HepG2 (cell line): Measurements from ENCODE around the gene BPHL. TPM values are rescaled to one million over a fixed set of nuclear protein-coding genes. Genes with fewer than 3 reads are reported as not detected.

Source experiments
- AKNA ChIP-seq: sonication (generic); formaldehyde crosslinking; IDR thresholded peaks from 2 replicates; pipeline ENCODE4 v1.4.0; 2020; ENCODE audit warnings: missing genetic modification reagents, borderline replicate concordance
- DPF2 ChIP-seq: sonication (generic); formaldehyde crosslinking; IDR thresholded peaks from 2 replicates; pipeline ENCODE4 v1.4.0; 2020; ENCODE audit warnings: mild to moderate bottlenecking, low read depth, missing genetic modification reagents, borderline replicate concordance
- DRAP1 ChIP-seq: IDR thresholded peaks from 2 replicates; pipeline ENCODE4 v1.6.1; 2016; ENCODE audit warnings: missing genetic modification reagents, missing compliant biosample characterization
- EED ChIP-seq: sonication (generic); formaldehyde crosslinking; IDR thresholded peaks from 2 replicates; pipeline ENCODE4 v1.5.0; 2020; ENCODE audit warnings: mild to moderate bottlenecking, missing genetic modification reagents
- FOSL1 ChIP-seq: sonication (generic); formaldehyde crosslinking; IDR thresholded peaks from 2 replicates; pipeline ENCODE4 v1.9.0; 2021; ENCODE audit warnings: missing genetic modification reagents, borderline replicate concordance
- JARID2 ChIP-seq: sonication (generic); formaldehyde crosslinking; IDR thresholded peaks from 2 replicates; pipeline ENCODE4 v1.8.1; 2023; ENCODE audit warnings: missing genetic modification reagents, inconsistent platforms; ENCODE audit not compliant: insufficient replicate concordance
- KLF11 ChIP-seq: IDR thresholded peaks from 2 replicates; pipeline ENCODE4 v1.6.1; 2016; ENCODE audit warnings: missing compliant biosample characterization
- MIXL1 ChIP-seq: IDR thresholded peaks from 2 replicates; pipeline ENCODE4 v1.6.1; 2016
- MTA1 ChIP-seq: sonication (generic); formaldehyde crosslinking; IDR thresholded peaks from 2 replicates; pipeline ENCODE4 v1.4.0; 2020; ENCODE audit warnings: missing genetic modification reagents, mild to moderate bottlenecking, borderline replicate concordance
- NR2F6 ChIP-seq, 2 experiments: IDR thresholded peaks; 2 replicates each; pipeline ENCODE4 v1.6.1; 2016; ENCODE audit warnings: antibody characterized with exemption in 1 of 2, mild to moderate bottlenecking in 1 of 2
- TBP ChIP-seq: sonication (generic); formaldehyde crosslinking; IDR thresholded peaks from 2 replicates; pipeline ENCODE4 v1.5.0; 2020; ENCODE audit warnings: missing genetic modification reagents
- TERF1 ChIP-seq: sonication (generic); formaldehyde crosslinking; IDR thresholded peaks from 2 replicates; pipeline ENCODE4 v1.8.0; 2022; ENCODE audit warnings: mild to moderate bottlenecking, missing genetic modification reagents, moderate library complexity
- ZFY ChIP-seq: sonication (generic); formaldehyde crosslinking; IDR thresholded peaks from 2 replicates; pipeline ENCODE4 v1.4.0; 2020; ENCODE audit warnings: missing genetic modification reagents
- ZNF224 ChIP-seq: sonication (generic); formaldehyde crosslinking; IDR thresholded peaks from 2 replicates; pipeline ENCODE4 v1.5.0; 2020; ENCODE audit warnings: mild to moderate bottlenecking, missing genetic modification reagents
- ZNF263 ChIP-seq: sonication (generic); formaldehyde crosslinking; IDR thresholded peaks from 2 replicates; pipeline ENCODE4 v1.4.0; 2020; ENCODE audit warnings: missing genetic modification reagents
- ZNF292 ChIP-seq: sonication (generic); formaldehyde crosslinking; IDR thresholded peaks from 2 replicates; pipeline ENCODE4 v1.8.1; 2022; ENCODE audit warnings: mild to moderate bottlenecking, low read depth, missing genetic modification reagents, borderline replicate concordance
- ZNF496 ChIP-seq: sonication (generic); formaldehyde crosslinking; IDR thresholded peaks from 2 replicates; pipeline ENCODE4 v1.8.1; 2023; ENCODE audit warnings: mild to moderate bottlenecking, moderate library complexity, missing genetic modification reagents; ENCODE audit not compliant: insufficient replicate concordance
- ZNF562 ChIP-seq: sonication (generic); formaldehyde crosslinking; IDR thresholded peaks from 2 replicates; pipeline ENCODE4 v1.8.0; 2022; ENCODE audit warnings: missing genetic modification reagents, borderline replicate concordance
- polyA plus RNA-seq, 8 experiments: library from polyadenylated mRNA; depleted of rRNA in 3 of 8; stranded (reverse) in 7 of 8; unstranded in 1 of 8; fragments of >200 nt; fragmentation: Illumina TruSeq in 4 of 8; extraction: Trizol in 4 of 8; gene quantifications; 2 replicates each; pipeline versions ENCODE4 v1.2.1 to v1.2.3, GENCODE V29; 2011 to 2016; ENCODE audit warnings: low read depth in 4 of 8, missing spikeins in 1 of 8, mixed read lengths in 1 of 8; ENCODE audit not compliant: insufficient read depth in 1 of 8
- total RNA-seq, 5 experiments: library from RNA; depleted of rRNA; stranded (reverse); fragments of >200 nt; fragmentation: Illumina TruSeq; extraction: Trizol; gene quantifications; 2 replicates each; pipeline ENCODE4 v1.2.3, GENCODE V29; 2016; ENCODE audit warnings: low read depth in 1 of 5
- TF ChIP-seq, protein P1 (sequence below): sonication (generic); formaldehyde crosslinking; conservative IDR thresholded peaks from 2 replicates; pipeline ENCODE4 v1.4.0; 2020; ENCODE audit warnings: mild to moderate bottlenecking, missing genetic modification reagents, moderate library complexity

The BPHL gene
- total and polyA plus RNA-seq, 2 of the 13 experiments (the other 11 are each of a cell fraction or from before 2014, with no cell fraction given): 37.8 to 39.5 TPM

GRCh38 chr6:3139090-3139903 lies 20.8 kb downstream of the BPHL start (continued):
- TF ChIP-seq NR2F6 (IDR thresholded peaks at IDR 0.05): peak; percentile 37; the same call in 1 of the 2 replicates
- peak; percentile 83 for TF ChIP-seq NR2F6 (CRISPR knock-in tag; IDR thresholded peaks at IDR 0.05)
- TF ChIP-seq DRAP1 (CRISPR knock-in tag): peak; percentile 71
- TF ChIP-seq TERF1 (CRISPR knock-in tag): no peak
- peak; percentile 17; the same call in 1 of the 2 replicates for TF ChIP-seq FOSL1 (CRISPR knock-in tag)
- TF ChIP-seq ZNF562 (CRISPR knock-in tag): no peak
- TF ChIP-seq ZFY: peak; percentile 64
- peak; percentile 51 for TF ChIP-seq ZNF224
- peak; percentile 67 for TF ChIP-seq JARID2
- TF ChIP-seq ZNF496 (CRISPR knock-in tag): no peak
- peak; percentile 94 for TF ChIP-seq ZNF263 (CRISPR knock-in tag)
- no peak for TF ChIP-seq AKNA (CRISPR knock-in tag)
- no peak for TF ChIP-seq TBP
- 0 out of 2 replicates have a peak, but pooled peaks have one; percentile 23 for TF ChIP-seq MTA1
- TF ChIP-seq, protein P1, sequence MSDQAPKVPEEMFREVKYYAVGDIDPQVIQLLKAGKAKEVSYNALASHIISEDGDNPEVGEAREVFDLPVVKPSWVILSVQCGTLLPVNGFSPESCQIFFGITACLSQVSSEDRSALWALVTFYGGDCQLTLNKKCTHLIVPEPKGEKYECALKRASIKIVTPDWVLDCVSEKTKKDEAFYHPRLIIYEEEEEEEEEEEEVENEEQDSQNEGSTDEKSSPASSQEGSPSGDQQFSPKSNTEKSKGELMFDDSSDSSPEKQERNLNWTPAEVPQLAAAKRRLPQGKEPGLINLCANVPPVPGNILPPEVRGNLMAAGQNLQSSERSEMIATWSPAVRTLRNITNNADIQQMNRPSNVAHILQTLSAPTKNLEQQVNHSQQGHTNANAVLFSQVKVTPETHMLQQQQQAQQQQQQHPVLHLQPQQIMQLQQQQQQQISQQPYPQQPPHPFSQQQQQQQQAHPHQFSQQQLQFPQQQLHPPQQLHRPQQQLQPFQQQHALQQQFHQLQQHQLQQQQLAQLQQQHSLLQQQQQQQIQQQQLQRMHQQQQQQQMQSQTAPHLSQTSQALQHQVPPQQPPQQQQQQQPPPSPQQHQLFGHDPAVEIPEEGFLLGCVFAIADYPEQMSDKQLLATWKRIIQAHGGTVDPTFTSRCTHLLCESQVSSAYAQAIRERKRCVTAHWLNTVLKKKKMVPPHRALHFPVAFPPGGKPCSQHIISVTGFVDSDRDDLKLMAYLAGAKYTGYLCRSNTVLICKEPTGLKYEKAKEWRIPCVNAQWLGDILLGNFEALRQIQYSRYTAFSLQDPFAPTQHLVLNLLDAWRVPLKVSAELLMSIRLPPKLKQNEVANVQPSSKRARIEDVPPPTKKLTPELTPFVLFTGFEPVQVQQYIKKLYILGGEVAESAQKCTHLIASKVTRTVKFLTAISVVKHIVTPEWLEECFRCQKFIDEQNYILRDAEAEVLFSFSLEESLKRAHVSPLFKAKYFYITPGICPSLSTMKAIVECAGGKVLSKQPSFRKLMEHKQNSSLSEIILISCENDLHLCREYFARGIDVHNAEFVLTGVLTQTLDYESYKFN (CRISPR knock-in tag): peak; percentile 94
- TF ChIP-seq MIXL1 (CRISPR knock-in tag): peak; percentile 79; the same call in 1 of the 2 replicates
- TF ChIP-seq KLF11 (CRISPR knock-in tag): peak; percentile 50; the same call in 1 of the 2 replicates
- peak; percentile 93; the same call in 1 of the 2 replicates for TF ChIP-seq ZNF292 (CRISPR knock-in tag)
- no peak for TF ChIP-seq EED (CRISPR knock-in tag)
- peak; percentile 83; the same call in 1 of the 2 replicates for TF ChIP-seq DPF2 (CRISPR knock-in tag)
